Activated B cell treated with CpG ODN at 0.5 μM for 24 hours (primary cell): ENCODE measurements around the gene MT1G. TPM values are rescaled to one million over a fixed set of nuclear protein-coding genes. Genes with fewer than 3 reads are reported as not detected.
"Not testable (repeated sequence)": the region's sequence is repeated elsewhere in the genome, so short reads cannot be mapped to it uniquely, and the experiment has no call there.

Experiments used
- ATAC-seq: fragments of 200-7000 bp; cut with Tn5 transposase; one replicate; pipeline ENCODE4 v1.10.0; 2021; ENCODE audit warnings: low read depth, mild to moderate bottlenecking, moderate library complexity
- CTCF ChIA-PET: fragments of 350-600 bp; sonication (Branson Sonifier 250); formaldehyde crosslinking; loops from one replicate; lab custom pipeline; 2021; ENCODE audit warnings: antibody characterized with exemption; lab: Charles Lee
- POLR2A ChIA-PET: fragments of 350-600 bp; sonication (Branson Sonifier 250); formaldehyde crosslinking; loops from one replicate; lab custom pipeline; 2021; ENCODE audit warnings: antibody characterized with exemption; lab: Charles Lee
- DNase-seq: peaks from one replicate; pipeline ENCODE4 v3.0.0; 2022
- H3K27ac Mint-ChIP-seq: one replicate; pipeline ENCODE4 v1.8.0; 2020; ENCODE audit warnings: mixed read lengths
- H3K27me3 Mint-ChIP-seq: one replicate; pipeline ENCODE4 v1.8.0; 2021; ENCODE audit warnings: mixed read lengths
- H3K36me3 Mint-ChIP-seq: one replicate; pipeline ENCODE4 v1.8.0; 2021; ENCODE audit warnings: low read depth, mixed read lengths
- H3K4me1 Mint-ChIP-seq: one replicate; pipeline ENCODE4 v1.8.0; 2021; ENCODE audit warnings: mixed read lengths
- H3K4me3 Mint-ChIP-seq: one replicate; pipeline ENCODE4 v1.8.0; 2020; ENCODE audit warnings: mild to moderate bottlenecking, mixed read lengths
- H3K9me3 Mint-ChIP-seq: one replicate; pipeline ENCODE4 v1.8.0; 2020; ENCODE audit warnings: mixed read lengths
- intact Hi-C: fragments of 100-400 bp; cut with micrococcal nuclease; formaldehyde crosslinking; loops from one replicate; pipeline ENCODE4 v1.15.1; 2024
- total RNA-seq: library from RNA; stranded (reverse); gene quantifications from 2 replicates; pipeline ENCODE4 v1.2.3, GENCODE V29; 2022
- TF ChIP-seq, protein P1 (sequence below): fragments of 200-600 bp; IDR thresholded peaks from one replicate; pipeline ENCODE4 v1.8.0; 2022; ENCODE audit warnings: antibody characterized with exemption, mild to moderate bottlenecking

Gene MT1G
- total RNA-seq, 1 donor from 2014 or later, result 0.69 TPM

- intact Hi-C loops, result no loop called here
- POLR2A ChIA-PET, result no interaction called here
Observed at GRCh38 chr16:56679078-56679730, 11.3 kb upstream of the MT1G start.

DNA sequence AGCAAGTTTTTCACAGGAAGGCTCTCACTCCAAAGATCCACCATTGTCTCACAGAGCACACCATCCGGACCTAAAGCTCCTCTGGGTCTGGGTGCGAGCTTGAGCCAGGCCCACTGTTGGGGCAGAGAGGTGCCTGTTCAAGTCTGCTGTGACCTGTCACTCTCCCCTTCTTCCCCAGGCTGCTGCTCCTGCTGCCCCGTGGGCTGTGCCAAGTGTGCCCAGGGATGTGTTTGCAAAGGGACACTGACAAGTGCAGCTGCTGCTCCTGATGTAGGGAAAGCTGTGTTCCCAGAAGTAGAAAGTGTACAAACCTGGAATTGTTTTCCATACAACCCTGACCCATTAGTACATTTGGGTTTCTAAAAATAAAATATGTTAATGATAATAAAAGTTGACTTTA is 9.6 kb upstream of the MT1G start:
- peaks cover 19% of the 10 kb centered on the region for H3K4me1 Mint-ChIP-seq
- peaks cover 32% of the 10 kb centered on the region for H3K27me3 Mint-ChIP-seq
- ATAC-seq (no peak), DNase-seq (no peak)
- no peaks in the 10 kb centered on the region for H3K36me3 Mint-ChIP-seq
- ChIA-PET POLR2A (no interaction called here), CTCF (interaction anchor here (1.9 kb wide), 1 partner anchor 25 kb away, joined by 9 read pairs; no protein-coding TSS in a partner anchor)
- intact Hi-C loops, result no loop called here
- no peaks in the 10 kb centered on the region for H3K9me3 Mint-ChIP-seq
- TF ChIP-seq, protein P1, sequence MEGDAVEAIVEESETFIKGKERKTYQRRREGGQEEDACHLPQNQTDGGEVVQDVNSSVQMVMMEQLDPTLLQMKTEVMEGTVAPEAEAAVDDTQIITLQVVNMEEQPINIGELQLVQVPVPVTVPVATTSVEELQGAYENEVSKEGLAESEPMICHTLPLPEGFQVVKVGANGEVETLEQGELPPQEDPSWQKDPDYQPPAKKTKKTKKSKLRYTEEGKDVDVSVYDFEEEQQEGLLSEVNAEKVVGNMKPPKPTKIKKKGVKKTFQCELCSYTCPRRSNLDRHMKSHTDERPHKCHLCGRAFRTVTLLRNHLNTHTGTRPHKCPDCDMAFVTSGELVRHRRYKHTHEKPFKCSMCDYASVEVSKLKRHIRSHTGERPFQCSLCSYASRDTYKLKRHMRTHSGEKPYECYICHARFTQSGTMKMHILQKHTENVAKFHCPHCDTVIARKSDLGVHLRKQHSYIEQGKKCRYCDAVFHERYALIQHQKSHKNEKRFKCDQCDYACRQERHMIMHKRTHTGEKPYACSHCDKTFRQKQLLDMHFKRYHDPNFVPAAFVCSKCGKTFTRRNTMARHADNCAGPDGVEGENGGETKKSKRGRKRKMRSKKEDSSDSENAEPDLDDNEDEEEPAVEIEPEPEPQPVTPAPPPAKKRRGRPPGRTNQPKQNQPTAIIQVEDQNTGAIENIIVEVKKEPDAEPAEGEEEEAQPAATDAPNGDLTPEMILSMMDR, result no peak
- H3K27ac Mint-ChIP-seq, result no peak overlapping the region
- H3K4me3 Mint-ChIP-seq, result no peak overlapping the region

More at GRCh38 chr16:56679078-56679730, 11.3 kb upstream of the MT1G start:
- peaks cover 17% of the 10 kb centered on the region for H3K27me3 Mint-ChIP-seq
- peaks cover 20% of the 10 kb centered on the region for H3K4me1 Mint-ChIP-seq
- H3K27ac Mint-ChIP-seq, result no peak overlapping the region
- H3K36me3 Mint-ChIP-seq, result no peaks in the 10 kb centered on the region
- CTCF ChIA-PET, result interaction anchor here (0.6 to 1.1 kb wide), 2 partner anchors 163 to 596 kb away, joined by 3 read pairs; no protein-coding TSS in a partner anchor
- DNase-seq (no peak), ATAC-seq (no peak)
- H3K9me3 Mint-ChIP-seq, result no peaks in the 10 kb centered on the region
- H3K4me3 Mint-ChIP-seq, result no peak overlapping the region
- TF ChIP-seq, protein P1, result no peak

DNA sequence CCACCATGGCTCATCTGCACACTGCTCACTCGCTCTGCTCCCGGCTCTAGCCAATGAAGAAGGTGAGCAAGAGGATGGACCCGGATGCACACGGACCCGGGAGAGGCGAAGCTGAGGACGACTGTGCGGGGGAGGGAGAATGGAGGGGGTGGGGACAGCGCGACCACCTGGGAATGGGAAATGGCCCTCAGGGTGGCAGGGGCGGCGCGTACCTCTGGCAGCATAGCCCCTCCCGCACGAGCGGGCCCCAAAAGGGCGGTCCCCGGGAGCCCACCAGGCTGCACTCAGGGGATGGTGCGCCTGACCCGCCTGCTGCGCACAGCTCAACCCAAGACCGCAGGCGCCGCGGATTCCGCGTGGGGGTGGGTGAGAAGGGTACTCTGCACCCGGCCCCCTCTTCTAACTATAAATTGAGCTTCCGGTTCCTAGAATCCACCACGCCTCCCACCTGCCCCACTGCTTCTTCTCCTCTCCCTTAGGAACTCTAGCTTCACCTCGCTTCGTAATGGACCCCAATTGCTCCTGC is 7.9 kb upstream of the MT1G start:
- peaks cover 11% of the 10 kb centered on the region for H3K4me1 Mint-ChIP-seq
- H3K36me3 Mint-ChIP-seq, result no peaks in the 10 kb centered on the region
- ATAC-seq, result peak; percentile 34
- H3K4me3 Mint-ChIP-seq, result peak overlapping the region; percentile 20
- intact Hi-C loops, result no loop called here
- no peak overlapping the region for H3K27ac Mint-ChIP-seq
- CTCF ChIA-PET, result interaction anchor here (0.6 to 1.2 kb wide), 2 partner anchors 21 to 733 kb away, joined by 4 to 5 read pairs; no protein-coding TSS in a partner anchor
- peaks cover 41% of the 10 kb centered on the region for H3K27me3 Mint-ChIP-seq
- TF ChIP-seq, protein P1, result no peak
- POLR2A ChIA-PET, result interaction anchor here (1.5 kb wide), 1 partner anchor 26 kb away, joined by 3 read pairs; no protein-coding TSS in a partner anchor
- DNase-seq, result no peak
- H3K9me3 Mint-ChIP-seq, result no peaks in the 10 kb centered on the region

- CTCF ChIA-PET, H3K27ac Mint-ChIP-seq, ATAC-seq, H3K36me3 Mint-ChIP-seq, H3K9me3 Mint-ChIP-seq, POLR2A ChIA-PET, DNase-seq, H3K4me3 Mint-ChIP-seq: not testable (repeated sequence)
- Mint-ChIP-seq H3K4me1 (peaks cover 11% of the 10 kb centered on the region), H3K27me3 (peaks cover 52% of the 10 kb centered on the region)
- intact Hi-C loops, result loop anchor here (1.0 to 5.0 kb wide), 2 partner anchors 28 to 42 kb away; partner anchors contain the start of gene MT1M
Observed at GRCh38 chr16:56674570-56674969, 6.7 kb upstream of the MT1G start.

GRCh38 chr16:56673921-56674320 is 6.1 kb upstream of the MT1G start:
- Mint-ChIP-seq H3K4me3 (no peak overlapping the region), H3K4me1 (peaks cover 11% of the 10 kb centered on the region), H3K9me3 (no peaks in the 10 kb centered on the region), H3K36me3 (no peaks in the 10 kb centered on the region), H3K27me3 (peaks cover 58% of the 10 kb centered on the region), H3K27ac (no peak overlapping the region)
- TF ChIP-seq, protein P1, result no peak
- intact Hi-C loops, result loop anchor here (1.0 to 5.0 kb wide), 2 partner anchors 28 to 42 kb away; partner anchors contain the start of gene MT1M
- ChIA-PET POLR2A (no interaction called here), CTCF (interaction anchor here (1.2 kb wide), 1 partner anchor 28 kb away, joined by 11 read pairs; no protein-coding TSS in a partner anchor)
- DNase-seq (no peak), ATAC-seq (peak; percentile 61)
